SK-N-SH (cell line): Measurements from ENCODE around the gene SLC25A31. TPM values are rescaled to one million over a fixed set of nuclear protein-coding genes. Genes with fewer than 3 reads are reported as not detected.
A peak's percentile ranks its signal among the peaks of the same experiment; 100 is the strongest.

Experiments used
- CTCF ChIA-PET: fragments of 300-600, 350-600 bp; formaldehyde crosslinking; extraction: SDS; loops from one replicate; lab custom pipeline; 2021; lab: Yijun Ruan, JAX
- POLR2A ChIA-PET: fragments of 350-600 bp; sonication (Branson Sonifier 250); formaldehyde crosslinking; extraction: SDS; loops from one replicate; lab custom pipeline; 2020; ENCODE audit warnings: antibody characterized with exemption, inconsistent platforms; lab: Yijun Ruan, JAX
- DNase-seq: peaks from one replicate; pipeline ENCODE4 v3.0.0; 2012
- H2AFZ ChIP-seq: fragments of 200-600 bp; sonication (generic); 2 replicates; pipeline ENCODE4 v1.8.1; 2016; ENCODE audit warnings: antibody characterized with exemption, mild to moderate bottlenecking, low read depth
- H3F3A ChIP-seq: fragments of 200-600 bp; sonication (generic); replicated peaks from 2 replicates; pipeline ENCODE3; 2016; ENCODE audit warnings: antibody characterized with exemption, mild to moderate bottlenecking; ENCODE audit not compliant: insufficient read depth
- H3K27ac ChIP-seq, 2 experiments: fragments of 200-500 bp in 1 of 2; fragments of 200-600 bp in 1 of 2; sonication (Bioruptor generic) in 1 of 2; sonication (generic), shearing (Covaris generic) in 1 of 2; 2 replicates each; pipeline versions ENCODE4 v1.5.1 to v1.6.1; 2014 to 2016; ENCODE audit warnings: low read depth in 2 of 2, inconsistent platforms in 1 of 2, low read length in 1 of 2, mild to moderate bottlenecking in 1 of 2, mixed read lengths in 1 of 2
- H3K27me3 ChIP-seq: fragments of 200-600 bp; sonication (generic), shearing (Covaris generic); 2 replicates; pipeline ENCODE4 v1.6.1; 2016; ENCODE audit warnings: mixed run types; ENCODE audit not compliant: insufficient read depth
- H3K36me3 ChIP-seq, 2 experiments: fragments of 200-500 bp in 1 of 2; fragments of 200-600 bp in 1 of 2; sonication (Bioruptor generic) in 1 of 2; sonication (generic) in 1 of 2; replicated peaks in 1 of 2; 2 replicates each; pipeline versions ENCODE3 to v1.5.1; 2014 to 2016; ENCODE audit warnings: low read length in 1 of 2, mild to moderate bottlenecking in 1 of 2; ENCODE audit not compliant: insufficient read depth in 2 of 2, control insufficient read depth in 1 of 2
- H3K4me1 ChIP-seq, 2 experiments: fragments of 200-500 bp in 1 of 2; fragments of 200-600 bp in 1 of 2; sonication (Bioruptor generic) in 1 of 2; sonication (generic), shearing (Covaris generic) in 1 of 2; 2 replicates each; pipeline versions ENCODE4 v1.5.1 to v1.6.1; 2014 to 2016; ENCODE audit warnings: low read depth in 1 of 2, low read length in 1 of 2, mixed run types in 1 of 2; ENCODE audit not compliant: insufficient read depth in 2 of 2, control insufficient read depth in 1 of 2
- H3K4me2 ChIP-seq: fragments of 200-600 bp; sonication (generic), shearing (Covaris generic); 2 replicates; pipeline ENCODE4 v1.6.1; 2017; ENCODE audit warnings: mixed run types
- H3K4me3 ChIP-seq, 2 experiments: fragments of 200-500 bp in 1 of 2; fragments of 200-600 bp in 1 of 2; sonication (Bioruptor generic) in 1 of 2; sonication (generic), shearing (Covaris generic) in 1 of 2; 2 replicates each; pipeline versions ENCODE4 v1.5.1 to v1.8.1; 2014 to 2016; ENCODE audit warnings: low read depth in 2 of 2, inconsistent platforms in 1 of 2, low read length in 1 of 2, mild to moderate bottlenecking in 1 of 2, mixed read lengths in 1 of 2, moderate library complexity in 1 of 2
- H3K79me2 ChIP-seq: fragments of 200-600 bp; sonication (generic); 2 replicates; pipeline ENCODE4 v1.8.1; 2017; ENCODE audit warnings: mild to moderate bottlenecking; ENCODE audit not compliant: insufficient read depth
- H3K9ac ChIP-seq: fragments of 200-600 bp; sonication (generic); 2 replicates; pipeline ENCODE4 v1.6.1; 2017; ENCODE audit warnings: mixed run types
- H3K9me2 ChIP-seq: fragments of 200-600 bp; sonication (generic); 2 replicates; pipeline ENCODE4 v1.6.1; 2017; ENCODE audit warnings: mixed run types
- H3K9me3 ChIP-seq: fragments of 200-600 bp; sonication (generic); 2 replicates; pipeline ENCODE4 v1.6.1; 2017; ENCODE audit warnings: mixed run types, mild to moderate bottlenecking, moderate library complexity
- H4K20me1 ChIP-seq: fragments of 200-600 bp; sonication (generic); 2 replicates; pipeline ENCODE4 v1.6.1; 2017; ENCODE audit warnings: mild to moderate bottlenecking, mixed run types; ENCODE audit not compliant: insufficient read depth
- CHD2 ChIP-seq: fragments of 150-350 bp; IDR thresholded peaks from 2 replicates; pipeline ENCODE4 v1.6.1; 2018; ENCODE audit warnings: low read length; ENCODE audit not compliant: partially characterized antibody
- EP300 ChIP-seq, 2 experiments: IDR thresholded peaks; 2 replicates each; pipeline versions ENCODE4 v1.4.0 to v1.6.1; 2012; ENCODE audit warnings: borderline replicate concordance in 1 of 2, low read depth in 1 of 2, low read length in 1 of 2
- EZH2phosphoT487 ChIP-seq: fragments of 200-600 bp; sonication (generic); IDR thresholded peaks from 2 replicates; pipeline ENCODE4 v1.6.1; 2017; ENCODE audit warnings: low read depth, mixed run types, mild to moderate bottlenecking, antibody characterized with exemption, moderate library complexity, borderline replicate concordance
- FOSL2 ChIP-seq: IDR thresholded peaks from 2 replicates; pipeline ENCODE4 v1.4.0; 2012; ENCODE audit warnings: low read depth, mild to moderate bottlenecking, moderate library complexity, borderline replicate concordance
- FOXM1 ChIP-seq: IDR thresholded peaks from 2 replicates; pipeline ENCODE4 v1.4.0; 2012; ENCODE audit warnings: low read depth, mild to moderate bottlenecking
- GABPA ChIP-seq: IDR thresholded peaks from 2 replicates; pipeline ENCODE4 v1.4.0; 2012; ENCODE audit warnings: low read depth, mild to moderate bottlenecking
- GATA2 ChIP-seq: sonication (generic); formaldehyde crosslinking; IDR thresholded peaks from 2 replicates; pipeline ENCODE4 v1.5.0; 2020; ENCODE audit warnings: mild to moderate bottlenecking, missing genetic modification reagents
- MEF2A ChIP-seq: IDR thresholded peaks from 2 replicates; pipeline ENCODE4 v1.4.0; 2012; ENCODE audit warnings: low read depth, borderline replicate concordance
- MXI1 ChIP-seq: IDR thresholded peaks from 2 replicates; pipeline ENCODE4 v1.6.1; 2012; ENCODE audit warnings: mild to moderate bottlenecking, low read depth, low read length, improper control_type of control experiment
- POLR2AphosphoS5 ChIP-seq: IDR thresholded peaks from 2 replicates; pipeline ENCODE4 v1.6.1; 2012; ENCODE audit warnings: low read depth, low read length
- RAD21 ChIP-seq: IDR thresholded peaks from 2 replicates; pipeline ENCODE4 v1.6.1; 2012; ENCODE audit warnings: mild to moderate bottlenecking, low read length
- RFX5 ChIP-seq: IDR thresholded peaks from 2 replicates; pipeline ENCODE4 v1.6.1; 2012; ENCODE audit warnings: mild to moderate bottlenecking, improper control_type of control experiment, low read length
- TCF12 ChIP-seq: IDR thresholded peaks from 2 replicates; pipeline ENCODE4 v1.4.0; 2012
- TEAD4 ChIP-seq: IDR thresholded peaks from 2 replicates; pipeline ENCODE4 v1.4.0; 2012; ENCODE audit warnings: mild to moderate bottlenecking, borderline replicate concordance; ENCODE audit not compliant: insufficient read depth
- WGBS: methylation state at CpG from one replicate; pipeline ENCODE4 v1.1.6; 2017; ENCODE audit warnings: low lambda C conversion rate; 5-methylcytosine and 5-hydroxymethylcytosine counted together
- polyA plus RNA-seq, 3 experiments: library from polyadenylated mRNA; depleted of rRNA; stranded (reverse); fragments of >200 nt; gene quantifications; 2 replicates each; pipeline ENCODE4 v1.2.3, GENCODE V29; 2012
- TF ChIP-seq, protein P1 (sequence below): IDR thresholded peaks from 2 replicates; pipeline ENCODE4 v1.4.0; 2012; ENCODE audit warnings: low read depth
- TF ChIP-seq, protein P2 (sequence below): IDR thresholded peaks from 2 replicates; pipeline ENCODE4; 2012
- TF ChIP-seq, protein P3 (sequence below): fragments of 150-350 bp; IDR thresholded peaks from 2 replicates; pipeline ENCODE4 v1.6.1; 2017; ENCODE audit warnings: antibody characterized with exemption, low read length, low read depth, borderline replicate concordance
- TF ChIP-seq, protein P4 (sequence below): IDR thresholded peaks from 2 replicates; pipeline ENCODE4 v1.4.0; 2012; ENCODE audit warnings: low read depth, borderline replicate concordance

Gene SLC25A31
- polyA plus RNA-seq, 1 of the 3 experiments (the other 2 are of a cell fraction), result not detected

DNA sequence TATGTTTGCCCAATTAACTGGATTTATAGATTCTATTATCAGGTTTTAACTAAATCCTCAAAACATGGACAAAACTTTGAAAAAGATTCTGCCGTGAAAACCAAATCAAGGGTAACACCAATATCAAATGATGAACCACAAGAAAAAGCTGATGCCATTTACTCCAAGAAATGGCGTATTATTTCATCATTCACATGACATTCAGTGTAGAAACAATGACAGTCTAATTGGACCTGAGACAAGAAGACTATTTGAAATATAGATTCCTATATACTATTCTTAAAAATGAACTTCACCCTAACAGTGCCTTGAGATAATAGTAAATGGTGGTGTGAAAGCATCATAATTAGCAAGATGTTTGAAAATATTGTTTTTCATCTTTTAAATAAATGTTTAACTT is 4.8 kb downstream of the SLC25A31 start:
- 87% methylated on average over 2 of the region's 2 CpGs for whole genome bisulfite sequencing
- DNase-seq, result no peak
- H3K79me2 ChIP-seq, result no peaks in the 10 kb centered on the region
- no peaks in the 10 kb centered on the region for H3K36me3 ChIP-seq
- H3K4me1 ChIP-seq, result no peaks in the 10 kb centered on the region
- no peak overlapping the region for H3K9ac ChIP-seq
- no peaks in the 10 kb centered on the region for H4K20me1 ChIP-seq
- TF ChIP-seq MEF2A, result no peak
- no peak for TF ChIP-seq FOSL2
- no peak for TF ChIP-seq RFX5
- no peak for TF ChIP-seq TCF12
- TF ChIP-seq POLR2AphosphoS5, result no peak
- TF ChIP-seq TEAD4, result no peak
- TF ChIP-seq, protein P1, sequence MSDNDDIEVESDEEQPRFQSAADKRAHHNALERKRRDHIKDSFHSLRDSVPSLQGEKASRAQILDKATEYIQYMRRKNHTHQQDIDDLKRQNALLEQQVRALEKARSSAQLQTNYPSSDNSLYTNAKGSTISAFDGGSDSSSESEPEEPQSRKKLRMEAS, result no peak
- no peak for TF ChIP-seq CHD2
- TF ChIP-seq EZH2phosphoT487, result no peak
- no peak for TF ChIP-seq FOXM1
- TF ChIP-seq, protein P2, sequence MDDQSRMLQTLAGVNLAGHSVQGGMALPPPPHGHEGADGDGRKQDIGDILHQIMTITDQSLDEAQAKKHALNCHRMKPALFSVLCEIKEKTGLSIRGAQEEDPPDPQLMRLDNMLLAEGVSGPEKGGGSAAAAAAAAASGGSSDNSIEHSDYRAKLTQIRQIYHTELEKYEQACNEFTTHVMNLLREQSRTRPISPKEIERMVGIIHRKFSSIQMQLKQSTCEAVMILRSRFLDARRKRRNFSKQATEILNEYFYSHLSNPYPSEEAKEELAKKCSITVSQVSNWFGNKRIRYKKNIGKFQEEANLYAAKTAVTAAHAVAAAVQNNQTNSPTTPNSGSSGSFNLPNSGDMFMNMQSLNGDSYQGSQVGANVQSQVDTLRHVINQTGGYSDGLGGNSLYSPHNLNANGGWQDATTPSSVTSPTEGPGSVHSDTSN, result no peak
- TF ChIP-seq GATA2 (CRISPR knock-in tag), result no peak
- no peak for TF ChIP-seq GABPA
- TF ChIP-seq, protein P3, sequence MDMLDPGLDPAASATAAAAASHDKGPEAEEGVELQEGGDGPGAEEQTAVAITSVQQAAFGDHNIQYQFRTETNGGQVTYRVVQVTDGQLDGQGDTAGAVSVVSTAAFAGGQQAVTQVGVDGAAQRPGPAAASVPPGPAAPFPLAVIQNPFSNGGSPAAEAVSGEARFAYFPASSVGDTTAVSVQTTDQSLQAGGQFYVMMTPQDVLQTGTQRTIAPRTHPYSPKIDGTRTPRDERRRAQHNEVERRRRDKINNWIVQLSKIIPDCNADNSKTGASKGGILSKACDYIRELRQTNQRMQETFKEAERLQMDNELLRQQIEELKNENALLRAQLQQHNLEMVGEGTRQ, result no peak
- TF ChIP-seq MXI1, result no peak
- no peak for TF ChIP-seq EP300 (IDR thresholded peaks at IDR 0.05; ENCODE audit: borderline replicate concordance in 1 of 2, low read depth in 1 of 2, low read length in 1 of 2)
- no peak for TF ChIP-seq RAD21
- no peaks in the 10 kb centered on the region for H3F3A ChIP-seq
- no peak overlapping the region for H3K27ac ChIP-seq
- ChIA-PET POLR2A (no interaction called here), CTCF (interaction anchor here (1.4 kb wide), 1 partner anchor 132 kb away, joined by 4 read pairs; no protein-coding TSS in a partner anchor)
- no peaks in the 10 kb centered on the region for H3K9me3 ChIP-seq
- H3K27me3 ChIP-seq, result no peaks in the 10 kb centered on the region
- no peaks in the 10 kb centered on the region for H3K9me2 ChIP-seq
- H3K4me3 ChIP-seq, result no peak overlapping the region
- no peak overlapping the region for H3K4me2 ChIP-seq
- H2AFZ ChIP-seq, result no peak overlapping the region

DNA sequence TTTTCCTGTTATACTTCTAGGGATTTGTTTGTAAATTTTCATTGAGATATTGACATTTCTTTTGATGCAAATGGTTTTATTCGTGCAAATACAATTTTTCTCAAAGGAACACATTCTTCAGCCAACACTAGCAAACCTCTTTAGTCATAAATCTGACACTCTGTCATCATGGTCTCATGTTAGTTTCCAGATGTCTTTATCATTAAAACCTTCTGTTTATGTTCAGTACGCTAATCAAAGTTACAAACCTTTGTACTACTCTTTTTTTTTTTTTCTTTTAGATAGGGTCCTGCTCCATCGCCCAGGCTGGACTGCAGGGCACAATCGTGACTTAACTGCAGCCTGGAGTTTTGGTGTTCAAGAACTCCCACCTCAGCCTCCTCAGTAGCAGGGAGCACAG is 7.1 kb downstream of the SLC25A31 start:
- Histone ChIP-seq H2AFZ (no peak overlapping the region), H3K4me2 (no peak overlapping the region), H3K9me2 (no peaks in the 10 kb centered on the region), H3K27ac (no peak overlapping the region), H3K4me1 (no peaks in the 10 kb centered on the region), H3K4me3 (no peak overlapping the region), H3K36me3 (no peaks in the 10 kb centered on the region), H3K9ac (no peak overlapping the region), H3K27me3 (no peaks in the 10 kb centered on the region), H4K20me1 (no peaks in the 10 kb centered on the region), H3K9me3 (no peaks in the 10 kb centered on the region), H3K79me2 (no peaks in the 10 kb centered on the region), H3F3A (no peaks in the 10 kb centered on the region)
- DNase-seq, result no peak
- ChIA-PET CTCF (interaction anchor here (3.7 kb wide), 1 partner anchor 133 kb away, joined by 18 read pairs; no protein-coding TSS in a partner anchor), POLR2A (no interaction called here)
- TF ChIP-seq, protein P2, result 0 out of 2 replicates have a peak, but pooled peaks have one; percentile 53
- TF ChIP-seq TCF12, result peak; percentile 75
- TF ChIP-seq, protein P4, sequence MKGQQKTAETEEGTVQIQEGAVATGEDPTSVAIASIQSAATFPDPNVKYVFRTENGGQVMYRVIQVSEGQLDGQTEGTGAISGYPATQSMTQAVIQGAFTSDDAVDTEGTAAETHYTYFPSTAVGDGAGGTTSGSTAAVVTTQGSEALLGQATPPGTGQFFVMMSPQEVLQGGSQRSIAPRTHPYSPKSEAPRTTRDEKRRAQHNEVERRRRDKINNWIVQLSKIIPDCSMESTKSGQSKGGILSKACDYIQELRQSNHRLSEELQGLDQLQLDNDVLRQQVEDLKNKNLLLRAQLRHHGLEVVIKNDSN, result no peak
- WGBS, result 26% methylated on average over 4 of the region's 4 CpGs
